Body of pancreas (tissue), 4 donors: ENCODE data around the gene RTKN2. TPM values are rescaled to one million over a fixed set of nuclear protein-coding genes. Genes with fewer than 3 reads are reported as not detected.

Experiments
- ATAC-seq: fragments of 150-250 bp; one replicate; pipeline ENCODE4 v1.9.1; 2016
- DNase-seq, 4 donors: peaks; one replicate each; pipeline ENCODE4 v3.0.0-alpha.2; 2019
- H3K27ac ChIP-seq, 4 donors: fragments of 200-600 bp; sonication (generic); 1 replicate in 3 of 4; 2 replicates in 1 of 4; pipeline versions ENCODE4 v1.5.1 to v1.6.1; 2016 to 2019; ENCODE audit warnings: mild to moderate bottlenecking in 1 of 4, mixed read lengths in 1 of 4, moderate library complexity in 1 of 4
- H3K27me3 ChIP-seq, 2 donors: fragments of 200-600 bp; sonication (generic); one replicate each; pipeline ENCODE4 v1.6.0; 2016; ENCODE audit warnings: mild to moderate bottlenecking in 1 of 2
- H3K36me3 ChIP-seq, 2 donors: fragments of 200-600 bp; sonication (generic); replicated peaks in 1 of 2; 2 replicates each; pipeline ENCODE4 v1.5.1; 2016; ENCODE audit warnings: low read depth in 2 of 2; ENCODE audit not compliant: insufficient read depth in 1 of 2
- H3K4me1 ChIP-seq: fragments of 200-600 bp; sonication (generic); one replicate; pipeline ENCODE4 v1.6.0; 2016
- H3K4me3 ChIP-seq, 2 donors: fragments of 200-600 bp; sonication (generic); 1 replicate in 1 of 2; 2 replicates in 1 of 2; pipeline ENCODE4 v1.5.1; 2016 to 2019
- H3K9me3 ChIP-seq, 3 donors: fragments of 200-600 bp; sonication (generic); 1 replicate in 2 of 3; 2 replicates in 1 of 3; pipeline ENCODE4 v1.5.1; 2016
- CTCF ChIP-seq, 7 experiments: fragments of 450-650 bp in 4 of 7; fragments of 200-600 bp in 3 of 7; sonication (generic) in 3 of 7; IDR thresholded peaks; one replicate each; pipeline ENCODE4 v1.5.1; 2016 to 2019; ENCODE audit warnings: antibody characterized with exemption in 7 of 7
- POLR2A ChIP-seq, 3 donors: fragments of 450-650 bp; IDR thresholded peaks; one replicate each; pipeline ENCODE4 v1.6.1; 2016; ENCODE audit warnings: antibody characterized with exemption in 3 of 3, mild to moderate bottlenecking in 2 of 3
- WGBS, 2 donors: methylation state at CpG; one replicate each; pipeline ENCODE4 v1.1.5; 2017; 5-methylcytosine and 5-hydroxymethylcytosine counted together
- intact Hi-C: fragments of 100-400 bp; cut with DNase I; formaldehyde crosslinking; loops from one replicate; pipeline ENCODE4 v1.15.1; 2023
- total RNA-seq, 2 donors: library from RNA; depleted of rRNA; stranded (reverse); fragments of >200 nt; gene quantifications; one replicate each; pipeline ENCODE4 v1.1.0, GENCODE V29; 2016

RTKN2 gene
- total RNA-seq, 2 donors from 2014 or later = 0.33 TPM; not detected in 1

- H3K4me1 ChIP-seq = no peaks in the 10 kb centered on the region
- ATAC-seq = no peak
- H3K36me3 ChIP-seq = no peaks in the 10 kb centered on the region
- intact Hi-C loops = no loop called here
- no peak for TF ChIP-seq CTCF (IDR thresholded peaks at IDR 0.05)
- TF ChIP-seq POLR2A (IDR thresholded peaks at IDR 0.05) = no peak
- no peak overlapping the region for H3K4me3 ChIP-seq
- H3K9me3 ChIP-seq = no peaks in the 10 kb centered on the region
- H3K27me3 ChIP-seq = no peaks in the 10 kb centered on the region
- WGBS, 2 donors = 79 to 93% methylated on average over 1 of the region's 1 CpG
- no peak overlapping the region for H3K27ac ChIP-seq
- DNase-seq = no peak
These were observed 79.5 kb downstream of the RTKN2 start for GRCh38 chr10:62189131-62189530.

- Histone ChIP-seq H3K4me1 (peaks cover 4% of the 10 kb centered on the region), H3K4me3 (no peak overlapping the region), H3K27me3 (no peaks in the 10 kb centered on the region), H3K36me3 (no peaks in the 10 kb centered on the region), H3K9me3 (no peaks in the 10 kb centered on the region), H3K27ac (no peak overlapping the region)
- 91 to 93% methylated on average over 8 of the region's 8 CpGs for WGBS, 2 donors
- TF ChIP-seq CTCF (IDR thresholded peaks at IDR 0.05) (no peak), POLR2A (IDR thresholded peaks at IDR 0.05) (no peak)
- intact Hi-C loops = no loop called here
- DNase-seq = no peak
- no peak for ATAC-seq
These were observed 80.5 kb downstream of the RTKN2 start for GRCh38 chr10:62188021-62188616.

- no peak overlapping the region for H3K27ac ChIP-seq
- ATAC-seq (no peak), DNase-seq (no peak)
- intact Hi-C loops = no loop called here
- peaks cover 4% of the 10 kb centered on the region for H3K4me1 ChIP-seq
- H3K4me3 ChIP-seq = no peak overlapping the region
- no peaks in the 10 kb centered on the region for H3K9me3 ChIP-seq
- TF ChIP-seq CTCF (IDR thresholded peaks at IDR 0.05) (no peak), POLR2A (IDR thresholded peaks at IDR 0.05) (no peak)
- H3K27me3 ChIP-seq = no peaks in the 10 kb centered on the region
- H3K36me3 ChIP-seq = no peaks in the 10 kb centered on the region
- 69 to 70% methylated on average over 2 of the region's 2 CpGs for WGBS, 2 donors
These were observed 81.5 kb downstream of the RTKN2 start for GRCh38 chr10:62186999-62187675.

GRCh38 chr10:62185919-62186692, 82.5 kb downstream of the RTKN2 start:
- no peak for ATAC-seq
- no peaks in the 10 kb centered on the region for H3K9me3 ChIP-seq
- H3K4me3 ChIP-seq = no peak overlapping the region
- intact Hi-C loops = no loop called here
- no peak overlapping the region for H3K27ac ChIP-seq
- H3K27me3 ChIP-seq = no peaks in the 10 kb centered on the region
- DNase-seq = no peak
- 74 to 79% methylated on average over 11 of the region's 11 CpGs for WGBS, 2 donors
- H3K36me3 ChIP-seq = no peaks in the 10 kb centered on the region
- peaks cover 4% of the 10 kb centered on the region for H3K4me1 ChIP-seq
- TF ChIP-seq POLR2A (IDR thresholded peaks at IDR 0.05) (no peak), CTCF (IDR thresholded peaks at IDR 0.05) (no peak)
